SH-SY5Y (cell line): Measurements from ENCODE around the gene PSMC3IP.

Experiments
- GATA2 ChIP-seq: IDR thresholded peaks from 2 replicates; pipeline ENCODE4 v1.6.1; 2011; ENCODE audit warnings: mild to moderate bottlenecking, low read depth, low read length
- GATA3 ChIP-seq: IDR thresholded peaks from 2 replicates; pipeline ENCODE4 v1.6.1; 2011; ENCODE audit warnings: low read depth, mild to moderate bottlenecking, low read length, moderate library complexity

PSMC3IP gene

GRCh38 chr17:42536372-42537155 is 41.0 kb downstream of the PSMC3IP start:
- no peak for TF ChIP-seq GATA2
- TF ChIP-seq GATA3, result no peak

GRCh38 chr17:42536048-42536371 is 41.5 kb downstream of the PSMC3IP start, which contains the start of gene NAGLU:
Gene NAGLU (plus strand): TSS chr17:42536241. CDS start chr17:42536273, 32 bp downstream.
- TF ChIP-seq GATA2 (no peak), GATA3 (no peak)

GRCh38 chr17:42535155-42536047 is 42.1 kb downstream of the PSMC3IP start:
- TF ChIP-seq GATA3 (no peak), GATA2 (no peak)

DNA sequence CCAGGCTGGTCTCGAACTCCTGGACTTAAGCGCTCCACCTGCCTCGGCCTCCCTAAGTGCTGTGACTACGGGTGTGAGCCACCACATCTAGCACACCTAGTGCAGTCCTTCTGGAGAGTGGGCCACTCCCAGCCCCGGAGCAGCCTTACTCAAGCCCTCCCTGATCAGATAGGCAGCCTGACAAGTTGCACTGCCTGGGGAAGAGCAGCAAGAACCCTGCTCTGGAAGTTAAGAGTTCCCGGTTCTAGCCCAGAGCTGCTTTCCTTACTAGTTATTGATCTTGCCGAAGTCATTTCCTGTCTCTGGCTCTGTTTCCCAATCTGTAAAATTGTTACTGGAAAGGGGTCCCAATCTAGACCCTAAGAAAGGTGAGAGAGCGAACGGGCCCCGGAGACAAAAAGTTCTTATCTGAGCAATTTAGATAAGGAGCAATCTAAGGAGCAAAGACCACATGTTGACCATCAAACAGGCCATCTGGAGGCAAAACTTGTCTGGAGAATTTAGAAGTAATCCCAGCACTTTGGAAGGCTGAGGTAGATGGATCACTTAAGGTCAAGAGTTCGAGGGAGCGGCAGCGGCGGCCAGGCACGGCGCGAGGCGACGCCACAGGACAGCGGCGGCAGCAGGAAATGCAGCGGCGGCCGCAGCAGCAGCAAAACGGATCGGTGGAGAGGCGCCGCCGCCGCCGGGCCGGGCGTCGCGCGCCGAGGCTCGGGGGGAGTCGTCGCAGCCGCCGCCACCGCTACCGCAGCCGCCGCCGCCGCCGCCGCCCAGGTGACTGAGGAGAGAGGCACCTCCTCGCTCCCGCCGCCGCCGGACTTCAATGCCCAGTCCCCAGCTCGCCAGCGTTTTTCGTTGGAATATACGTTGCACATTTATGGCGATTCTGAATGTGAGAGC is 45.8 kb downstream of the PSMC3IP start:
- TF ChIP-seq GATA3, result no peak
- TF ChIP-seq GATA2, result peak; percentile 21; the same call in 1 of the 2 replicates

- TF ChIP-seq GATA3 (no peak), GATA2 (no peak)
Observed at GRCh38 chr17:42530952-42531454, 46.5 kb downstream of the PSMC3IP start.

DNA sequence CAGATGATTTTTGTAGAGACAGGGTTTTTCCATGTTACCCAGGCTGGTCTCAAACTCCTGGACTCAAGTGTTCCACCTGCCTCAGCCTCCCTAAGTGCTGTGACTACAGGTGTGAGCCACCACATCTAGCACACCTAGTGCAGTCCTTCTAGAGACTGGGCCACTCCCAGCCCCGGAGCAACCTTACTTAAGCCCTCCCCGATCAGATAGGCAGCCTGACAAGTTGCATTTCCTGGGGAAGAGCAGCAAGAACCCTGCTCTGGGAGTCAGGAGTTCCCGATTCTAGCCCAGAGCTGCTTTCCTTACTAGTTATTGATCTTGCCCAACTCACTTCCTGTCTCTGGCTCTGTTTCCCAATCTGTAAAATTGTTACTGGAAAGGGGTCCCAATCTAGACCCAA is 48.5 kb downstream of the PSMC3IP start:
- TF ChIP-seq GATA3 (no peak), GATA2 (no peak)

DNA sequence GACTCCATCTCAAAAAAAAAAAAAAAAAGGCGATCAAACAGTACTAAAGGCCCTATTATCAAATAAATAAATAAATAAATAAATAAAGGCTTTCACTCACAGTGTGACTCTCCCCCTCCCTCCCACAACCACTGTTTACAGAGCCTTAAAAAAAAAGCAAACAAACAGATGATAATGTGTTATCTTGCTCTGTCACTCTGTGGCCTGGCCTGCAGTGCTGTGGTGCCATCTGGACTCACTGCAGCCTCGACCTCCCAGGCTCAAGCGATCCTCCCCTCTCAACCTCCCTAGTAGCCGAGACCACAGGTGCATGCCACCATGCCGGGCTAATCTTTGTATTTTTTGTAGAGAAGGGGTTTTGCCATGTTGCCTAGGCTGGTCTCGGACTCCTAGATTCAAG is 49.6 kb downstream of the PSMC3IP start:
- TF ChIP-seq GATA3 (no peak), GATA2 (no peak)

- TF ChIP-seq GATA2 (no peak), GATA3 (no peak)
Observed at GRCh38 chr17:42526031-42526444, 51.5 kb downstream of the PSMC3IP start.

DNA sequence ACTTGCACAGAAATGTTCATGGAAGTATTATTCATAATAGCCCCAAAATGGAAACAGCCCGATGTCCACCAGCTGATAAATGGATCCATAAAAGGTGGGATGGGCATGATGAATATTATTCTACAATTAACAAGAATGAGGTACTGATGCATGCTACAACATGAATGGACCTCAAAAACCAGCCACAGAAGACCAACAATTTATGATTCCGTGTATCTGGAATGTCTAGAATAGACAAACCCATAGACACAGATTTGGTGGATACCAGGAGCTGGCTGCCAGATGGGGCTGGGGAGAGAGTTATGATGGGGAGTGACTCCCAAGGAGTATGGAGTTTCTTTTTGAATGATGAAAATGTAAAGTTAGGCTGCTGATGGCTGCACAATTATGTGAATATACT is 52.3 kb downstream of the PSMC3IP start:
- TF ChIP-seq GATA2 (no peak), GATA3 (no peak)

DNA sequence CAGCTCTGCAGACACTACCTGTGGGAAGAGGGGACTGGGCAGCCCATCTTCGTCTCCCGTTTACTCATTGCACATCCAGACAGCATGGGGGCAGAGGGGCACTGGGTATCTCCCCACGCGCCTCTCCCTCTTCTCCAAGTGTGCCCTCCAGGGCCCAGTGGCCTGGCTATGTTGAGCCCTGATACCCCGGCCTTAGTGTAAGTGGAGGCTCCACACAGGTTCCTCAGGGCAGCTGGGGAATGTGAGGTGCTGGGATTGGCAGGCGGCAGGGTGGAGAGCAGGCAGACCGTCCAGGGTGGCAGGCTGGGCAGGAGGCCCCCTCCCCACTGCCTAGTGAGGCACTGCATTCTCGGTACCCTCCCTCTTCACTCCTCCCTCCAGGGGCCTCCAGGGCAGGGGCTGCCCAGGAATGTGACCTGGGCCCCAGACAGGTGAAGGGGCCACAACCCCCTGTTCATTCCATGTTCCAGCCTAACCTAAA is 54.7 kb downstream of the PSMC3IP start:
- TF ChIP-seq GATA3 (no peak), GATA2 (no peak)
